ENCODE results near the gene SNX11. TPM values are rescaled to one million over a fixed set of nuclear protein-coding genes. Genes with fewer than 3 reads are reported as not detected.
A peak's percentile ranks its signal among the peaks of the same experiment; 100 is the strongest.
"Not testable (repeated sequence)": the region's sequence is repeated elsewhere in the genome, so short reads cannot be mapped to it uniquely, and the experiment has no call there.

The SNX11 gene
- total RNA-seq, result 20.7 TPM
- long read RNA-seq, transcript SNX11-202 (8 exons, 2,733 nt), result minor isoform, 8 of 112 reads
- long read RNA-seq, transcript SNX11-210 (7 exons, 1,282 nt), result minor isoform, 8 of 112 reads
- long read RNA-seq, transcript SNX11-201 (7 exons, 2,315 nt), result major isoform, 71 of 112 reads
- long read RNA-seq, partial matches to known transcripts, result 5 of 112 reads
- long read RNA-seq, other reads (novel, unspliced or antisense), result 18 of 112 reads

- peak; percentile 95 for DNase-seq (ENCODE audit: low spot score)
Observed at GRCh38 chr17:48107137-48108055, at the start of gene SNX11. Gene SNX11, plus strand, starts transcription at chr17:48107766. Its CDS starts 4,278 bp downstream, at chr17:48112044.

GRCh38 chr17:48058393-48059124, 49.0 kb upstream of the SNX11 start:
- DNase-seq (ENCODE audit: low spot score), result peak; percentile 73

- peak; percentile 67 for DNase-seq (ENCODE audit: low spot score)
Observed at GRCh38 chr17:48059125-48059668, 48.4 kb upstream of the SNX11 start.

DNA sequence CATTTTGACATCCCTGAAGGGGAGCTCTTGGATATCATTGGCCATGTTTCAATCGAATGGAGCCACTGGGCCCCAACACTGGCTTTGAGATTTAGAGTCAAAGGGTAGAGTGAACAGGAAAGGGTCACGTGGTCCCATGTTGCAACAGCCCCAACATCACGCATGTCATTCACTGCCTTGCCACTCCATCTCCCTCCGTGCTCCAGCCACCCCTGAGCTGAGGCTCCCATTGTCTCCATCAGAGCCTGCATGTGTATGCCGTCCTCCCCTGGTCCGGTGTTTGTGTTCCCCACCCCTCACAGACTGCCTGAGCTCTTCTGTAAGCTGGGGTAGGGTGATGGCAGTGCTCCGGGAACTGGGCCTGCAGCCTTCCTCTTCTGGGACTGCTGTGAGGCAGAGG, 47.3 kb upstream of the SNX11 start:
- peak; percentile 81 for DNase-seq (ENCODE audit: low spot score)

- peak; percentile 64 for DNase-seq (ENCODE audit: low spot score)
Observed at GRCh38 chr17:48062273-48062672, 45.3 kb upstream of the SNX11 start.

DNA sequence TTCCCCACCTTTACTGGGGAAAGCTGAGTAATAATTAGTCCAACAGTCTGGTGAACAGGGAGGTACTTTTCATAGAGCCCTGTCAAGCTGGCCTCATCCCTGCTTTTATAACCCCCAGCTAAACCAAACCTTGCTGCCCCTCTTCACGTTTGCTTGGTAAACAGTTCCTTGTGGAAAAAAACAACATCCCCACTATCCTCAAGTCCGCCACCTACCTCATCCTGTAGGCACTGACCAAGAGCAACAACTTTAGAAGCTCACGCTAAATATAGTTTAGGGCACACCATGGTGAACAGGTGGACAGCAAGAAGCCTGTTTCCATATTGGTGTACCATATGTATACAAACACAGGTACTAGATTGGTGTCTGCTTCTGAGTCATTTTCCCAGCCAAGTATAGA, 42.9 kb upstream of the SNX11 start:
- peak; percentile 0 for DNase-seq (ENCODE audit: low spot score)

DNA sequence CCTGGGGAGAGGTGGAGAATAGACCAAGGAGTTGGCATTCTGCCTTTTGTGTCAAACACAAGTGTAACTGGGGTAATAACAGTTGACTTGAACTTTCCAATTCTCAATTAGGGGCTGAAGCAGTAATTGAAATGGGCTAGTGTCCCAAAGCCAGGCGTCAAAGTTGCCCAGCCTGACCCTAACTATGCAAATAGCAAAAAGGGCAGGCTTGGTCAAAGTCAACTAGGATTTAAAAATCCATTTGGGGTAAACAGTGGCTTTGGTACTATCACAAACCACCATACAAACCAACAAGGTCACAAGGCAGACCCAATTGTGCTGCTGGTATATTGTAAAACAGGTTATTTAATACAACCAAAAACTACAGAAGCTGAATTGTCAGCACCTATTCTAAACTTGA, 41.4 kb upstream of the SNX11 start:
- DNase-seq (ENCODE audit: low spot score), result no peak

DNA sequence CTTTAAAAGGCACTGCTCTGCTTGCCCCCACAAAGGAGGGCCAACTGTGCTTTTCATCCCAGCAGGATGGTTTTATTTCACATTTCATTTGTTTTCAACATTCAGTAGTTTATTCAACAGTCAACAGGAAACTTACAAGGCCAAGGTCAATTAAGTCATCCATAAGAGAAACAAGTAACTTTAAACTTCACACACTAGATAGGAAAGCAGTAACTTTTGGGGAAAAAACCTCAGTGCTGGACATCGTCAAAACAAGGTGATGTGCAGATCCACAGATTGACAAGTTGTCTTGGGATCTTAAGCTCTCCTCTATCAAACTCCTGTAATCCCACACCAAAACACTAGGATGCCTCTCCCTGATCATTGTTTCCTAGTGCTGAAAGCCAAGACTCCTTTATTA, 40.9 kb upstream of the SNX11 start:
- no peak for DNase-seq (ENCODE audit: low spot score)

- DNase-seq (ENCODE audit: low spot score), result peak; percentile 8
Observed at GRCh38 chr17:48067245-48067644, 40.3 kb upstream of the SNX11 start.

DNA sequence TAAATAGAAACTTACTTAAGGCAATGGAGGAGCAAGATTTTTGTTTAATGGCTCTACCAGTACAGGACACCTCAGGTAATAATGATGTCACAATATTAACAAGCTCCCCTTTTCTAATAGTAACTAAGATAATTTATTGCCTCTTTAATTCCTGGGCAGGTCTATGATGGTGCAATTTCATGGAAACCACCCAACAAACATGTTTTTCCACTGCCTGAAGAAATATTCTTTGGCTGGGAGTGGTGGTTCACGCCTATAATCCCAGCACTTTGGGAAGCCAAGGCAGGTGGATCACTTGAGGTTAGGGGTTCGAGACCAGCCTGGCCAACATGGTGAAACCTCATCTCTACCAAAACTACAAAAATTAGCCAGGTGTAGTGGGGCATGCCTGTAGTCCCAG, 39.8 kb upstream of the SNX11 start:
- DNase-seq (ENCODE audit: low spot score), result not testable (repeated sequence)

DNA sequence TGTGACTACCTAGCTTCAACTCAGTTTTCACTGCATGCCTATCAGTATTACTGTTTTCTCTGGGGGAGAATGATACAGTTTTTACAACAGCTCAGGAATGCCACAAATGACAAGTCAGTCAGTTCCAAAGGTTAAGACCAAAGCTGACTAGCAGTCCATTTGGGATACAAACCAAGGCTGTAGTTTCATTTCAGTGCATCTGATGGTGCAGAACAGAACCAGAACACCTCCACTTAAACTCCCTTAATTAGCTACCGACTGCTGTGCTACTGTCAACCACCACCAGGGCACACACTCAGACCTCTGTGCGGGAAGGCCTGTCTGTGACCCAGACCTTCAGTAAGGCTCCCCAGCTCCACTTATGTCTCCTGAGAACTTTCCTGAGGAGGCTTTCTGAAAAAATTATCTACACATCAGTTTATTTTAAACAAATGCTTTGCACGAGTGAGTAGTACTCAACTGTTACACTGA, 39.0 kb upstream of the SNX11 start:
- DNase-seq (ENCODE audit: low spot score), result peak; percentile 20

- DNase-seq (ENCODE audit: low spot score), result no peak
Observed at GRCh38 chr17:48070195-48070594, 37.4 kb upstream of the SNX11 start.

DNA sequence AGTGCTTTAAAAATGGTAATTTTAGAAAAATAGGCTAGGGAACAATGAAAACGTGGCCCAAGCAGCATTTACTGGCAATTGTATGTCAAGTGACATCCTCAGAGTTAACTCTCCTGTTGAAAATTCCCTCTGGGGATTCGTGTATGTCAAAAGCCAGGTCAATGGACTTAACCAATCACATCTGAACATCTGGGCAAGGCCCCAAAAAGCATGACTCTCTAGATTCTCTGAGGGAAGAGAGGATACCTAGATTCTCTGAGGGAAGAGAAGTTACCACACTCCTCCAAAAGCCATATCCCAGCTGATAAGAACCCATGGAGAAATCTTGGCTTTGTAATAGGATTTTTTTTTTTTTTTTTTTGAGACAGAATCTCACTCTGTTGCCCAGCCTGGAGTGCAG, 35.9 kb upstream of the SNX11 start:
- no peak for DNase-seq (ENCODE audit: low spot score)

GRCh38 chr17:48072811-48073210, 34.8 kb upstream of the SNX11 start:
- DNase-seq (ENCODE audit: low spot score), result peak; percentile 60

DNA sequence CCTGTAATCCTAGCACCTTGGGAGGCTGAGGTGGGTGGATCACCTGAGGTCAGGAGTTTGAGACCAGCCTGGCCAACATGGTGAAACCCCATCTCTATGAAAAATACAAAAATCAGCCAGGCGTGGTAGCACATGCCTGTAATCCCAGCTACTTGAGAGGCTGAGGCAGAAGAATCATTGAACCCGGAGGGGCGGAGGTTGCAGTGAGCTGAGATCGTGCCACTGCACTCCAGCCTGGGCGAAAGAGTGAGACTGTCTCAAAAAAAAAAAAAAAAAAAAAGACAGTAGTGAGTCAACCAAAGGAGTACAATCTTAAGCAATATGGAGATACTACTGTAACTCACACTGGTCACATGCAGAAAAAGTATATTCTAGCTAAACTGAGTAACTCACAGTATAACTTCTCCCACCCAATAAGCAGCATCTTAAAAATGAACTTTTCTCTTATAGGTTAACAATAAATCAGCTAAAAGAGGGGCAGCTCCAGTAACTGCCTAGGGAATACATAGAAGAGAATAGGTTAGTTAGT, 33.9 kb upstream of the SNX11 start:
- DNase-seq (ENCODE audit: low spot score), result peak; percentile 49

GRCh38 chr17:48074322-48075081, 33.1 kb upstream of the SNX11 start:
- peak; percentile 85 for DNase-seq (ENCODE audit: low spot score)

DNA sequence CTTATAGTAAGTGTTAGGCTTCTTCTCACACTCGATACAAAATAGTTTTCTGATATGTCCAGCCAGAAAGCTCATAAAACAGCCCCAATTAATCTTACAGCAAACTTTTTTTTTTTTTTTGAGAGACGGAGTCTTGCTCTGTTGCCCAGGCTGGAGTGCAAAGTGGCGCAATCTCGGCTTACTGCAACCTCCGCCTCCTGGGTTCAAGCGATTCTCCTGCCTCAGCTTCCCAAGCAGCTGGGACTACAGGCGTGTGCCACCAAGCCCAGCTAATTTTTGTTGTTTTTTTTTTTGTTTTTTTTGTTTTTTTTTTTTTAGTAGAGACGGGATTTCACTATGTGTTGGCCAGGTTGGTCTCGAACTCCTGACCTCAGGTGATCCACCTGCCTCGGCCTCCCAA, 30.4 kb upstream of the SNX11 start:
- DNase-seq (ENCODE audit: low spot score), result not testable (repeated sequence)

DNA sequence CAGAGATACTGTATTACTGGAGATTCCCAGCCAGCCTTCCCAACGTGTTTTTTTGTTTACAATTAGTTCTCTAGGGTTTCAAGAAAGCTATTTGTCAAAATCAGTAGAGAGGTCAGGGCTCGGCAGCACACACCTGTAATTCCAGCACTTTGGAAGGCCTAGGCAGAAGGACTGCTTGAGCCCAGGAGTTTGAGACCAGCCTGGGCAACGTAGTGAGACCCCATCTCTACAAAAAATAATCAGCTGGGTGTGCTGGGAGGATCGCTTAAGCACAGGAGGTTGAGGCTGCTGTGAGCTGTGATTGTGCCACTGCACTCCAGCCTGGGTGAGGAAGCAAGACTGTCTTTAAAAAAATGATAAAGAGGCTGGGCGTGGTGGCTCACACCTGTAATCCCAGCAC, 25.7 kb upstream of the SNX11 start:
- no peak for DNase-seq (ENCODE audit: low spot score)

- no peak for DNase-seq (ENCODE audit: low spot score)
Observed at GRCh38 chr17:48084932-48085331, 22.6 kb upstream of the SNX11 start.

DNA sequence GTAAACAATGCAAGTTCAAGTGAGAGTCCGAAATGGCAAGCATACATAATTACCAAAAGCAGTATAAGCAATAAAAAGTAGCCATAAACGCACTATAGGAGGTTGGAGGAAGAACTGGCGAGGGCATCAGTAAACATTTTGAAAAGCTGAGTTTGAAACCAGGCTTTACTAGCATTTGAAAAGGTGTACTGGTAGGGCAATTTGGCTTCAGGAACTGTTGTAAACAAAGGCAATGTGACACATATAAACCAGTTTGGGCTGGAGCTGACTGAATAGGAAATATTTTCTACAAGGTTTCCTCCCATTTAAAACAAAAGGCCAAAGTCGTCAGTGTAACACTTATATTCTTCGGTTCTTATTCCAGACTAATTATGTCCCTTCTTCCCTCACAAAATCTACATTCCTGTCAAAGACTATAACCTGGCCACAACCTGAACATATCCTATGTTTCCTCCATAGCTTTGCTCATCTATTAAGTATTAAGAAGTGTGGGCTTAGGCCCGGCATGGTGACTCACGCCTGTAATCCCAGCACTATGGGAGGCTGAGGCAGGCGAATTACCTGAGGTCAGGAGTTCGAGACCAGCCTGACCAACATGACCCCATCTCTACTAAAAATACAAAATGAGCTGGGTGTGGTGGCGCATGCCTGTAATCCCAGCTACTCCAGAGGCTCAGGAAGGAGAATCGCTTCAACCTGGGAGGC, 14.1 kb upstream of the SNX11 start:
- DNase-seq (ENCODE audit: low spot score), result peak; percentile 9
